Measurements from ENCODE around the gene TP53BP2.

Gene TP53BP2

DNA sequence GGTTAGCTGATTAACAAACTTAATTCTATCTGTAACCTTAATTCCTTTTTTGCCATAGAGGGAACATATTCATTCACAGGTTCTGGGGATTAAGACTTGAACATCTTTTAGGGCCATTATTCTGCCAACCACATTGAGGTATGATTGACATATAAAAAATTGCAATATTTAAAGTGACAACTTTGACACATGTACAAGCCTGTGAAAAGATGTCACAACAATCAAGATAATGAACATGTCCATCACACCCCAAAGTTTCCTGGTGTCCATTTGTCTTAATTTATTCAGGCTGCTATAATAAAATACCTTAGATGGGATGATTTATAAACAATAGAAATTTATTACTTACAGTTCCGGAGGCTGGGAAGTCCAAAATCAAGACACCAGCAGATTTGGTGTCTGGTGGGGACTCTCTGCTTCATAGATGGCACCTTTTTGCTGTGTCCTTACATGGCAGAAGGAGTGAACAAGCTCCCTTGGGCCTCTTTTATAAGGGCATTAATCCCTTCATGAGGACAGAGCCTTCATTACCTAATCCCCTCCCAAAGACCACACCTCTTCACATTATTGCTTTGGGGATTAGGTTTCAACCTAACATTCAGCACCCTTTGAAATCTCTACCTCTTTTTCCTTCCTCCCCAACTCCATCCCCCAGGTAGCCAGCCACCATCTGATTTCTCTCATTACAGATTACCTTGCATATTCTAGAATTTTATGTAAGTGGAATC is 33.0 kb upstream of the TP53BP2 start:
- TF ChIP-seq CTCF (IDR thresholded peaks at IDR 0.05; ENCODE audit: insufficient read depth, low read length, poor library complexity, severe bottlenecking) = no peak
- DNase-seq (ENCODE audit: extremely low read depth, insufficient read length) = no peak
- Histone ChIP-seq H3K36me3 (ENCODE audit: control insufficient read depth, insufficient read depth, low read length) (no peaks in the 10 kb centered on the region), H3K4me3 (replicated peaks; ENCODE audit: low read depth, low read length) (no peak overlapping the region), H3K27me3 (replicated peaks; ENCODE audit: control insufficient read depth, insufficient read depth, low read length) (no peaks in the 10 kb centered on the region)

GRCh38 chr1:223877804-223878203 is 32.1 kb upstream of the TP53BP2 start:
- DNase-seq (ENCODE audit: extremely low read depth, insufficient read length) = no peak
- Histone ChIP-seq H3K36me3 (ENCODE audit: control insufficient read depth, insufficient read depth, low read length) (no peaks in the 10 kb centered on the region), H3K4me3 (replicated peaks; ENCODE audit: low read depth, low read length) (no peak overlapping the region), H3K27me3 (replicated peaks; ENCODE audit: control insufficient read depth, insufficient read depth, low read length) (no peaks in the 10 kb centered on the region)
- TF ChIP-seq CTCF (IDR thresholded peaks at IDR 0.05; ENCODE audit: insufficient read depth, low read length, poor library complexity, severe bottlenecking) = no peak

- Histone ChIP-seq H3K4me3 (replicated peaks; ENCODE audit: low read depth, low read length) (no peak overlapping the region), H3K27me3 (replicated peaks; ENCODE audit: control insufficient read depth, insufficient read depth, low read length) (no peaks in the 10 kb centered on the region), H3K36me3 (ENCODE audit: control insufficient read depth, insufficient read depth, low read length) (no peaks in the 10 kb centered on the region)
- DNase-seq (ENCODE audit: extremely low read depth, insufficient read length) = no peak
- no peak for TF ChIP-seq CTCF (IDR thresholded peaks at IDR 0.05; ENCODE audit: insufficient read depth, low read length, poor library complexity, severe bottlenecking)
Observed at GRCh38 chr1:223876590-223876989, 30.8 kb upstream of the TP53BP2 start.

GRCh38 chr1:223873044-223873443 is 27.3 kb upstream of the TP53BP2 start:
- H3K4me3 ChIP-seq (replicated peaks; ENCODE audit: low read depth, low read length) = no peak overlapping the region
- H3K36me3 ChIP-seq (ENCODE audit: control insufficient read depth, insufficient read depth, low read length) = no peaks in the 10 kb centered on the region
- DNase-seq (ENCODE audit: extremely low read depth, insufficient read length) = no peak
- TF ChIP-seq CTCF (IDR thresholded peaks at IDR 0.05; ENCODE audit: insufficient read depth, low read length, poor library complexity, severe bottlenecking) = no peak
- H3K27me3 ChIP-seq (replicated peaks; ENCODE audit: control insufficient read depth, insufficient read depth, low read length) = no peaks in the 10 kb centered on the region

GRCh38 chr1:223872308-223872901 is 26.7 kb upstream of the TP53BP2 start:
- no peak for TF ChIP-seq CTCF (IDR thresholded peaks at IDR 0.05; ENCODE audit: insufficient read depth, low read length, poor library complexity, severe bottlenecking)

More at GRCh38 chr1:223872308-223872901, 26.7 kb upstream of the TP53BP2 start:
- Histone ChIP-seq H3K27me3 (replicated peaks; ENCODE audit: control insufficient read depth, insufficient read depth, low read length) (no peaks in the 10 kb centered on the region), H3K4me3 (replicated peaks; ENCODE audit: low read depth, low read length) (no peak overlapping the region), H3K36me3 (ENCODE audit: control insufficient read depth, insufficient read depth, low read length) (no peaks in the 10 kb centered on the region)
- no peak for DNase-seq (ENCODE audit: extremely low read depth, insufficient read length)
